C4-2B (cell line): ENCODE measurements around the gene CNN3.

Experiments used
- H3K27ac ChIP-seq: fragments of 450-650 bp; 2 replicates; pipeline ENCODE4 v1.5.1; 2017
- CTCF ChIP-seq: fragments of 450-650 bp; conservative IDR thresholded peaks from 2 replicates; pipeline ENCODE4 v1.5.1; 2017; ENCODE audit warnings: mild to moderate bottlenecking
- ZFX ChIP-seq: fragments of 450-650 bp; IDR thresholded peaks from 2 replicates; pipeline ENCODE4 v1.6.1; 2017

The CNN3 gene

GRCh38 chr1:94954263-94955220, 27.6 kb upstream of the CNN3 start:
- TF ChIP-seq CTCF (no peak), ZFX (no peak)
- H3K27ac ChIP-seq, result no peak overlapping the region

DNA sequence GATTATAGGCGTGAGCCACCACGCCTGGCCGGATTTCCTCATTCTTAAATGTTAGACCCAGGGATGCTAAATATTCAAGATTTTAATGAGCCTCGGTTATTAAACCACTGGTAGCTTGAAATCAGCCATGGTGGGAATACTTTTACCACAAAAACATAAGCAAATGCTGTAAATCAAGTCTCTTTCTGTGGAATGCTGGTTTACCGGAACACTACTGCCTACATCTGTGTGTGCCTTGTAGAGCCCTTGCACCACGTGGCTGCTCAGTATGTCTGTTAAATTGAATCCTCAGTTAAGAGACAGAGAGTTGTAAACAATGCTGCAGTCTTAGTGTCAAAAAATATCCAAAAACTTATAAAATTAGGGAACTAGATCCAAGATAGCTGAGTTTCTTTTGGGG, 26.8 kb upstream of the CNN3 start:
- TF ChIP-seq ZFX, result no peak
- no peak for TF ChIP-seq CTCF
- no peak overlapping the region for H3K27ac ChIP-seq

GRCh38 chr1:94953107-94953506, 26.2 kb upstream of the CNN3 start:
- no peak overlapping the region for H3K27ac ChIP-seq
- TF ChIP-seq CTCF (no peak), ZFX (no peak)

- H3K27ac ChIP-seq, result no peak overlapping the region
- TF ChIP-seq ZFX (no peak), CTCF (no peak)
Measured at GRCh38 chr1:94952539-94952938, 25.6 kb upstream of the CNN3 start.

DNA sequence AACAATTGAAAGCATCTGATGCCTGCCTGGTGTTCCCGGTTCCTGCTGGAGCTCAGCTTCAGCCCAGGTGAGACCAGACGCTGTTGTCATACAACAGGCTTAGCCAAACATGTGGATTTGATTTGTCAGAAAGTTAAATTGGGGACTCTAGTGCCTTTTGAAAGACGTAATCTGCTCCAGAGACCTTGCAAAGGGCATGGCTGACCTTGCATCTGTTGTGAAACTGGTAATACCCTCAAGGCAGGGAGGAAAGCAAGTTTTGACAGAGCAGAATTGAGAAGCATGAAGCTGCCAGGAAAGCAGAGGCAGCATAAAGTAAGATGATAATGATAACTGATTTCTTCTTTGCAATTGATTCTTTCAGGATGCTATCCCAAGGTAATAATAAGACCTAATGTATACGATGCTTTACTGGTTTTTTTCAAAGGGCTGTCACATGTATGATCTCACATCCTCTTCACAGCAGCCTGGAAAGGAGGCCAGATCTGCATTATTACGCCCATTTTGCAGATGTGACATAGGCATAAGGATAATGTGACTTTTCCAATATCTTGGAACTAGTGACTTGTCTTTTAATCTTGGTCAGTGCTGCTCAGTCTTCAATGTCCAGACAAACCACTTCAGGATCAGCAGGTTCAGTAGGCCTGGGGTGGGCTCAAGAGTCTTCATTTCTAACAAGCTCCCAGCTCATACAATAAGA, 24.7 kb upstream of the CNN3 start:
- no peak overlapping the region for H3K27ac ChIP-seq

GRCh38 chr1:94951046-94951445, 24.1 kb upstream of the CNN3 start:
- H3K27ac ChIP-seq, result no peak overlapping the region
- TF ChIP-seq CTCF (no peak), ZFX (no peak)

More for the DNA sequence above, 24.7 kb upstream of the CNN3 start:
- TF ChIP-seq CTCF (no peak), ZFX (no peak)
